ENCODE results near the gene MAPK7.

DNA sequence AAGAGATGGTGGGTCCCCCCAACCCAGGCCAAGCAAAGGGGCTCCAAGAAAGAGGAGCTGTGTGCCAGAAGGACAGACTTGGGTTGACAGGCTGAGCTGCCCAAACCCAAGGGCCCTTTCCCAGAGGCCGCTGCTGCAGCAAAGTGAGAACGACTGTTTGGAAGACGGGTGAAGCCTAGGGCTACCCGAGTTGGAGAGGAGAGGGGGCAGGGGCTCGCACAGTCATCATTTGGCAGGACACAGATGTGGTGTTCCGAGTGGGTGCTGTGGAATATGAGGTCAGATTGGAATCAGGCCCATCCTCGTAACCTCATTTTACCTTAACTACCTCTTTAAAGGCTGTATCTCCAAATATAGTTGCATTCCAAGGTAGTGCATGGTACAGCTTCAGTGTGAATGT, 14.0 kb downstream of the MAPK7 start:
- TF ChIP-seq, protein P1, sequence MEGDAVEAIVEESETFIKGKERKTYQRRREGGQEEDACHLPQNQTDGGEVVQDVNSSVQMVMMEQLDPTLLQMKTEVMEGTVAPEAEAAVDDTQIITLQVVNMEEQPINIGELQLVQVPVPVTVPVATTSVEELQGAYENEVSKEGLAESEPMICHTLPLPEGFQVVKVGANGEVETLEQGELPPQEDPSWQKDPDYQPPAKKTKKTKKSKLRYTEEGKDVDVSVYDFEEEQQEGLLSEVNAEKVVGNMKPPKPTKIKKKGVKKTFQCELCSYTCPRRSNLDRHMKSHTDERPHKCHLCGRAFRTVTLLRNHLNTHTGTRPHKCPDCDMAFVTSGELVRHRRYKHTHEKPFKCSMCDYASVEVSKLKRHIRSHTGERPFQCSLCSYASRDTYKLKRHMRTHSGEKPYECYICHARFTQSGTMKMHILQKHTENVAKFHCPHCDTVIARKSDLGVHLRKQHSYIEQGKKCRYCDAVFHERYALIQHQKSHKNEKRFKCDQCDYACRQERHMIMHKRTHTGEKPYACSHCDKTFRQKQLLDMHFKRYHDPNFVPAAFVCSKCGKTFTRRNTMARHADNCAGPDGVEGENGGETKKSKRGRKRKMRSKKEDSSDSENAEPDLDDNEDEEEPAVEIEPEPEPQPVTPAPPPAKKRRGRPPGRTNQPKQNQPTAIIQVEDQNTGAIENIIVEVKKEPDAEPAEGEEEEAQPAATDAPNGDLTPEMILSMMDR (conservative IDR thresholded peaks at IDR 0.05; ENCODE audit: low read length): no peak
- no peak for TF ChIP-seq EZH2phosphoT487 (IDR thresholded peaks at IDR 0.05; ENCODE audit: borderline replicate concordance, low read depth, low read length)
